B cell (primary cell): ENCODE data around the gene MGAT1. TPM values are rescaled to one million over a fixed set of nuclear protein-coding genes. Genes with fewer than 3 reads are reported as not detected.

ENCODE experiments used
- ATAC-seq: fragments of 200-7000 bp; cut with Tn5 transposase; one replicate; pipeline ENCODE4 v1.10.0; 2021; ENCODE audit warnings: low read depth, mild to moderate bottlenecking, moderate number of reproducible peaks, moderate library complexity
- CTCF ChIA-PET: fragments of 350-600 bp; sonication (Branson Sonifier 250); formaldehyde crosslinking; loops from one replicate; lab custom pipeline; 2021; ENCODE audit warnings: antibody characterized with exemption, inconsistent platforms; lab: Charles Lee
- POLR2A ChIA-PET: fragments of 350-600 bp; sonication (Branson Sonifier 250); formaldehyde crosslinking; loops from one replicate; lab custom pipeline; 2021; ENCODE audit warnings: antibody characterized with exemption; lab: Charles Lee
- DNase-seq: peaks from one replicate; pipeline ENCODE4 v3.0.0; 2013
- H2AFZ ChIP-seq: 2 replicates; pipeline ENCODE4 v1.6.1; 2012; ENCODE audit warnings: mild to moderate bottlenecking, low read depth, low read length; ENCODE audit not compliant: insufficient read depth, poor library complexity, severe bottlenecking
- H3K27ac ChIP-seq, 2 donors: 1 replicate in 1 of 2; 2 replicates in 1 of 2; pipeline ENCODE4 v1.5.1; 2012 to 2013; ENCODE audit warnings: low read length in 2 of 2, mild to moderate bottlenecking in 2 of 2, moderate library complexity in 1 of 2
- H3K27me3 ChIP-seq, 4 experiments: fragments of 200-600 bp in 1 of 4; sonication (generic) in 1 of 4; replicated peaks in 1 of 4; 1 replicate in 2 of 4; 2 replicates in 2 of 4; pipeline versions ENCODE4 v1.6.1 to v1.7.0; 2013 to 2016; ENCODE audit warnings: low read length in 3 of 4, mild to moderate bottlenecking in 2 of 4, mixed read lengths in 1 of 4, moderate library complexity in 1 of 4; ENCODE audit not compliant: insufficient read depth in 4 of 4, control insufficient read depth in 3 of 4; ENCODE audit errors: control extremely low read depth in 1 of 4
- H3K36me3 ChIP-seq, 2 experiments: replicated peaks in 1 of 2; 1 replicate in 1 of 2; 2 replicates in 1 of 2; pipeline versions ENCODE4 v1.6.1 to v1.7.1; 2013; ENCODE audit warnings: low read length in 1 of 2; ENCODE audit not compliant: insufficient read depth in 2 of 2, control insufficient read depth in 1 of 2; ENCODE audit errors: control extremely low read depth in 1 of 2, extremely low read depth in 1 of 2
- H3K4me1 ChIP-seq, 2 donors: fragments of 200-600 bp in 1 of 2; sonication (generic) in 1 of 2; 1 replicate in 1 of 2; 2 replicates in 1 of 2; pipeline versions ENCODE4 v1.5.1 to v1.6.1; 2013 to 2017; ENCODE audit warnings: low read length in 2 of 2; ENCODE audit not compliant: control insufficient read depth in 2 of 2, insufficient read depth in 2 of 2
- H3K4me2 ChIP-seq: replicated peaks from 2 replicates; pipeline ENCODE3; 2012; ENCODE audit warnings: mild to moderate bottlenecking, low read depth, low read length; ENCODE audit not compliant: poor library complexity, severe bottlenecking
- H3K4me3 ChIP-seq, 5 experiments: fragments of 200-600 bp in 1 of 5; sonication (generic) in 1 of 5; 1 replicate in 3 of 5; 2 replicates in 2 of 5; pipeline versions ENCODE4 v1.5.1 to v1.7.0; 2011 to 2016; ENCODE audit warnings: low read length in 4 of 5, mild to moderate bottlenecking in 4 of 5, low read depth in 2 of 5, control low read depth in 1 of 5, moderate library complexity in 1 of 5; ENCODE audit not compliant: insufficient read depth in 1 of 5; ENCODE audit errors: control extremely low read depth in 1 of 5, extremely low read depth in 1 of 5
- H3K79me2 ChIP-seq: fragments of 200-600 bp; sonication (generic); one replicate; pipeline ENCODE4 v1.6.0; 2016; ENCODE audit warnings: low read length; ENCODE audit not compliant: control insufficient read depth, insufficient read depth
- H3K9ac ChIP-seq: fragments of 200-600 bp; sonication (generic); 2 replicates; pipeline ENCODE4 v1.6.1; 2017; ENCODE audit warnings: mild to moderate bottlenecking, low read length, moderate library complexity
- H3K9me3 ChIP-seq, 3 donors: one replicate each; pipeline versions ENCODE4 v1.6.1 to v1.7.1; 2013; ENCODE audit warnings: low read length in 2 of 3; ENCODE audit not compliant: control insufficient read depth in 2 of 3, insufficient read depth in 1 of 3; ENCODE audit errors: control extremely low read depth in 1 of 3
- H4K20me1 ChIP-seq: 2 replicates; pipeline ENCODE4 v1.6.0; 2012; ENCODE audit warnings: mild to moderate bottlenecking, low read length; ENCODE audit not compliant: insufficient read depth, control insufficient read depth, poor library complexity, severe bottlenecking
- H3K27ac Mint-ChIP-seq: one replicate; pipeline ENCODE4 v1.8.0; 2021; ENCODE audit warnings: mixed read lengths
- H3K27me3 Mint-ChIP-seq: one replicate; pipeline ENCODE4 v1.8.0; 2021; ENCODE audit warnings: mixed read lengths
- H3K4me1 Mint-ChIP-seq: one replicate; pipeline ENCODE4 v1.8.0; 2021; ENCODE audit warnings: mixed read lengths
- H3K4me3 Mint-ChIP-seq: one replicate; pipeline ENCODE4 v1.8.0; 2021; ENCODE audit warnings: mixed read lengths
- H3K9me3 Mint-ChIP-seq: one replicate; pipeline ENCODE4 v1.8.0; 2022; ENCODE audit warnings: mixed read lengths; ENCODE audit not compliant: insufficient read depth
- CTCF ChIP-seq: fragments of 200-600 bp; IDR thresholded peaks from one replicate; pipeline ENCODE4 v1.8.0; 2022; ENCODE audit warnings: antibody characterized with exemption, mild to moderate bottlenecking
- EZH2 ChIP-seq: IDR thresholded peaks from 2 replicates; pipeline ENCODE4 v1.6.1; 2012; ENCODE audit warnings: borderline replicate concordance, low read depth, mild to moderate bottlenecking, moderate library complexity, low read length; ENCODE audit not compliant: insufficient read depth, poor library complexity, severe bottlenecking
- WGBS: methylation state at CpG from one replicate; pipeline ENCODE4 v1.1.5; 2013; ENCODE audit warnings: missing lambda C conversion rate; ENCODE audit not compliant: insufficient coverage; 5-methylcytosine and 5-hydroxymethylcytosine counted together
- intact Hi-C: fragments of 100-400 bp; cut with micrococcal nuclease; formaldehyde crosslinking; loops from one replicate; pipeline ENCODE4 v1.10.0; 2022
- polyA plus RNA-seq: library from polyadenylated mRNA; depleted of rRNA; stranded (reverse); fragments of >200 nt; gene quantifications from 2 replicates; pipeline ENCODE4 v1.2.3, GENCODE V29; 2012
- total RNA-seq, 2 donors: library from RNA; stranded (reverse); fragments of 120-200 nt in 1 of 2; gene quantifications; 1 replicate in 1 of 2; 2 replicates in 1 of 2; pipeline versions ENCODE4 v1.2.3 to v1.2.4, GENCODE V29; 2013 to 2022

The MGAT1 gene
- total and polyA plus RNA-seq, 2 donors (not counting 1 experiment from before 2014, with no cell fraction given): 81.2 to 140 TPM

- Histone ChIP-seq H3K4me1 (peaks cover 43 to 51% of the 10 kb centered on the region in 2 donors), H3K36me3 (no peaks in the 10 kb centered on the region), H3K9me3 (no peaks in the 10 kb centered on the region), H3K27me3 (no peaks in the 10 kb centered on the region), H3K27ac (no peak overlapping the region), H4K20me1 (no peaks in the 10 kb centered on the region), H3K4me3 (no peak overlapping the region), H3K9ac (no peak overlapping the region), H3K79me2 (peaks cover 10% of the 10 kb centered on the region), H2AFZ (no peak overlapping the region), H3K4me2 (no peak overlapping the region)
- 100% methylated on average over 3 of the region's 6 CpGs for WGBS
- POLR2A ChIA-PET: interaction anchor here (1.1 to 1.6 kb wide), 2 partner anchors 12 kb away, joined by 3 to 5 read pairs; no protein-coding TSS in a partner anchor
- CTCF ChIA-PET: interaction anchor here (1.0 to 2.8 kb wide), 4 partner anchors 12 to 49 kb away, joined by 3 to 22 read pairs (median 6); no protein-coding TSS in a partner anchor
- ATAC-seq (no peak), DNase-seq (no peak)
- no peak overlapping the region for H3K4me3 Mint-ChIP-seq
- no peaks in the 10 kb centered on the region for H3K27me3 Mint-ChIP-seq
- no peaks in the 10 kb centered on the region for H3K9me3 Mint-ChIP-seq
- TF ChIP-seq CTCF: no peak
- TF ChIP-seq EZH2: no peak
- peak overlapping the region; percentile 24 for H3K27ac Mint-ChIP-seq
- H3K4me1 Mint-ChIP-seq: peaks cover 50% of the 10 kb centered on the region
- intact Hi-C loops: no loop called here
These were observed 16.2 kb upstream of the MGAT1 start for GRCh38 chr5:180818677-180819341.
